Transverse colon (tissue), 4 donors: Measurements from ENCODE around the gene SPATA16.

Source experiments
- EP300 ChIP-seq: sonication (generic); formaldehyde crosslinking; IDR thresholded peaks from one replicate; pipeline ENCODE4 v1.6.1; 2017; ENCODE audit warnings: antibody characterized with exemption, low read depth
- POLR2A ChIP-seq: fragments of 450-650 bp; IDR thresholded peaks from one replicate; pipeline ENCODE4 v1.6.1; 2016; ENCODE audit warnings: antibody characterized with exemption, mild to moderate bottlenecking, moderate library complexity
- POLR2AphosphoS5 ChIP-seq, 3 donors: sonication (generic); formaldehyde crosslinking; IDR thresholded peaks; one replicate each; pipeline ENCODE4 v1.6.1; 2016; ENCODE audit warnings: antibody characterized with exemption in 3 of 3
- TF ChIP-seq, protein P1 (sequence below), 5 experiments: fragments of 200-600 bp in 3 of 5; fragments of 450-650 bp in 2 of 5; sonication (generic) in 3 of 5; IDR thresholded peaks; 1 replicate in 2 of 5; 2 replicates in 3 of 5; pipeline ENCODE4 v1.5.1; 2016 to 2017; ENCODE audit warnings: antibody characterized with exemption in 5 of 5, inconsistent platforms in 3 of 5, mild to moderate bottlenecking in 2 of 5, moderate library complexity in 1 of 5

DNA sequence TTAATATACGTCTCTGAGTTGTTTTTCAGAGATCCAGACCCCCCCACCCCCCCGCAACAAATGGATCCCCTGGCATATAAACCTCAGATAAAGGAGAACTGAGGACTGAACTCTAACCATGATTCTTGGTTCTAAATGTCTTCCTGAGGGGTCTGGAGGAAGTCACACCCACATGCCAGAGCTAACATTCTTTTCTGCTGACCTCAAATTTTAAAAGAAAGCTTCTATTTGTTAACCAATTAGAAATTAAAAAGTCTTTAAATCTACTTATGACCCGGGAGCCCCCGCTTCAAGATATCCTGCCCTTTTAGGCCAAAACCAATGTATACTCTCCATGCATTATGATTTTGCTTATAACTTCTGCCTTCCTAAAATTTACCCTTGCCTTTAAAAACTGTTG is 202.2 kb downstream of the SPATA16 start:
- TF ChIP-seq, protein P1, sequence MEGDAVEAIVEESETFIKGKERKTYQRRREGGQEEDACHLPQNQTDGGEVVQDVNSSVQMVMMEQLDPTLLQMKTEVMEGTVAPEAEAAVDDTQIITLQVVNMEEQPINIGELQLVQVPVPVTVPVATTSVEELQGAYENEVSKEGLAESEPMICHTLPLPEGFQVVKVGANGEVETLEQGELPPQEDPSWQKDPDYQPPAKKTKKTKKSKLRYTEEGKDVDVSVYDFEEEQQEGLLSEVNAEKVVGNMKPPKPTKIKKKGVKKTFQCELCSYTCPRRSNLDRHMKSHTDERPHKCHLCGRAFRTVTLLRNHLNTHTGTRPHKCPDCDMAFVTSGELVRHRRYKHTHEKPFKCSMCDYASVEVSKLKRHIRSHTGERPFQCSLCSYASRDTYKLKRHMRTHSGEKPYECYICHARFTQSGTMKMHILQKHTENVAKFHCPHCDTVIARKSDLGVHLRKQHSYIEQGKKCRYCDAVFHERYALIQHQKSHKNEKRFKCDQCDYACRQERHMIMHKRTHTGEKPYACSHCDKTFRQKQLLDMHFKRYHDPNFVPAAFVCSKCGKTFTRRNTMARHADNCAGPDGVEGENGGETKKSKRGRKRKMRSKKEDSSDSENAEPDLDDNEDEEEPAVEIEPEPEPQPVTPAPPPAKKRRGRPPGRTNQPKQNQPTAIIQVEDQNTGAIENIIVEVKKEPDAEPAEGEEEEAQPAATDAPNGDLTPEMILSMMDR (IDR thresholded peaks at IDR 0.05) = no peak
- no peak for TF ChIP-seq POLR2AphosphoS5 (IDR thresholded peaks at IDR 0.05)
- TF ChIP-seq POLR2A = no peak
- no peak for TF ChIP-seq EP300
